Lung (tissue), 12 donors: ENCODE data around the gene CLEC5A. TPM values are rescaled to one million over a fixed set of nuclear protein-coding genes. Genes with fewer than 3 reads are reported as not detected.
"Not testable (repeated sequence)": the region's sequence is repeated elsewhere in the genome, so short reads cannot be mapped to it uniquely, and the experiment has no call there.

ENCODE experiments used
- ATAC-seq: fragments of 200-7000 bp; cut with Tn5 transposase; one replicate; pipeline ENCODE4 v1.9.1; 2020; ENCODE audit warnings: moderate number of reproducible peaks; ENCODE audit not compliant: insufficient read depth, low FRiP score
- DNase-seq, 3 donors: peaks; one replicate each; pipeline ENCODE4 v3.0.0-alpha.2; 2013 to 2017
- H3K27ac ChIP-seq, 2 donors: one replicate each; pipeline ENCODE4 v1.5.1; 2013; ENCODE audit warnings: mild to moderate bottlenecking in 2 of 2, moderate library complexity in 2 of 2, control low read depth in 1 of 2, inconsistent platforms in 1 of 2, low read depth in 1 of 2, low read length in 1 of 2
- H3K27me3 ChIP-seq, 3 donors: one replicate each; pipeline ENCODE4 v1.5.1; 2013; ENCODE audit warnings: low read length in 2 of 3; ENCODE audit not compliant: control insufficient read depth in 3 of 3, insufficient read depth in 3 of 3
- H3K36me3 ChIP-seq, 4 donors: one replicate each; pipeline ENCODE4 v1.5.1; 2013; ENCODE audit warnings: low read length in 4 of 4, mild to moderate bottlenecking in 1 of 4, moderate library complexity in 1 of 4; ENCODE audit not compliant: control insufficient read depth in 4 of 4, insufficient read depth in 4 of 4
- H3K4me1 ChIP-seq, 5 donors: one replicate each; pipeline ENCODE4 v1.5.1; 2013; ENCODE audit warnings: low read length in 5 of 5, mild to moderate bottlenecking in 2 of 5, moderate library complexity in 1 of 5; ENCODE audit not compliant: control insufficient read depth in 5 of 5, insufficient read depth in 5 of 5
- H3K4me3 ChIP-seq: one replicate; pipeline ENCODE4 v1.5.1; 2013; ENCODE audit warnings: mild to moderate bottlenecking, control low read depth, moderate library complexity
- H3K9ac ChIP-seq, 2 donors: one replicate each; pipeline ENCODE4 v1.5.1; 2013; ENCODE audit warnings: low read length in 2 of 2, control low read depth in 1 of 2; ENCODE audit not compliant: insufficient read depth in 1 of 2
- H3K9me3 ChIP-seq, 4 donors: one replicate each; pipeline ENCODE4 v1.5.1; 2013; ENCODE audit warnings: low read length in 3 of 4, mild to moderate bottlenecking in 1 of 4, moderate library complexity in 1 of 4; ENCODE audit not compliant: control insufficient read depth in 4 of 4, insufficient read depth in 3 of 4
- WGBS, 2 donors: extraction: QIAGEN DNeasy Blood & Tissue Kit; methylation state at CpG; one replicate each; pipeline ENCODE4 v1.1.7; 2013; 5-methylcytosine and 5-hydroxymethylcytosine counted together
- polyA plus RNA-seq, 2 donors: library from polyadenylated mRNA; stranded (reverse); fragments of 200-250 nt; gene quantifications; one replicate each; pipeline ENCODE4 v1.2.1, GENCODE V29; 2013
- total RNA-seq, 2 donors: library from RNA; depleted of rRNA in 1 of 2; stranded (reverse); fragments of >200 nt in 1 of 2; gene quantifications; one replicate each; pipeline ENCODE4 v1.2.1, GENCODE V29; 2014 to 2021
- TF ChIP-seq, protein P1 (sequence below): IDR thresholded peaks from 2 replicates; pipeline ENCODE4 v1.5.1; 2012; ENCODE audit warnings: mild to moderate bottlenecking; ENCODE audit errors: control extremely low read depth, extremely low read depth
- donor health status: control.
- donor health status: control.
- donor health status: Bipolar disorder and iron deficiency.
- donor health status: healthy.
- donor health status: DM: yes; HTN: yes; CAD: no.

The CLEC5A gene
- total and polyA plus RNA-seq, 4 donors = 2.7 to 19.1 (median 6.6) TPM

DNA sequence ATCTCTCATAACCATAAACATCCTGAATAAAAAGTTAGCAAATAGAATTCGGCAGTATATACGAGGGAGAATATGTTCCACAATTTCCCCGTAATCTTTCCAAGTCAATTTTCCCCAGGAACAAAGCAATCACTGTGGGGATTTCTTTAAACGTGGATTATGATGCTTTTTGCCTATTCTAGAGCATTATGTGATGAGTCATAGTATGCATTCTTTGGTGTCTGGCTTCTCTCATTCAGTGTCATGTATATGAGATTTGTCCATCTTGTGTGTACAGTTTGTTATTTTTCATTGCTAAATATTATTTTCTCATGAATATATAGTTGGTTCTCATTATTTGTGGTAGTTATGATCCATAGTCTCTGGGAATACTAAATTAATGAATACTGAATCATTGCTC lies 40.5 kb downstream of the CLEC5A start:
- WGBS, 2 donors = 84 to 93% methylated on average over 4 of the region's 4 CpGs
- H3K4me3 ChIP-seq = no peak overlapping the region

DNA sequence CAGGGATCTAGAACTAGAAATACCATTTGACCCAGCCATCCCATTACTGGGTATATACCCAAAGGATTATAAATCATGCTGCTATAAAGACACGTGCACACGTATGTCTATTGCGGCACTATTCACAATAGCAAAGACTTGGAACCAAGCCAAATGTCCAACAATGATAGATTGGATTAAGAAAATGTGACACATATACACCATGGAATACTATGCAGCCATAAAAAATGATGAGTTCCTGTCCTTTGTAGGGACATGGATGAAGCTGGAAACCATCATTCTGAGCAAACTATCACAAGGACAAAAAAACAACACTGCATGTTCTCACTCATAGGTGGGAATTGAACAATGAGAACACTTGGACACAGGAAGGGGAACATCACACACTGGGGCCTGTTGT lies 47.4 kb downstream of the CLEC5A start:
- H3K9me3 ChIP-seq, H3K27ac ChIP-seq, DNase-seq, H3K4me1 ChIP-seq, H3K27me3 ChIP-seq, H3K9ac ChIP-seq, H3K36me3 ChIP-seq, ATAC-seq, H3K4me3 ChIP-seq: not testable (repeated sequence)
- 89% methylated on average over 3 of the region's 3 CpGs; no CpG with 5 or more reads in 1 of the 2 donors for WGBS, 2 donors

More for the DNA sequence above, 40.5 kb downstream of the CLEC5A start:
- TF ChIP-seq, protein P1, sequence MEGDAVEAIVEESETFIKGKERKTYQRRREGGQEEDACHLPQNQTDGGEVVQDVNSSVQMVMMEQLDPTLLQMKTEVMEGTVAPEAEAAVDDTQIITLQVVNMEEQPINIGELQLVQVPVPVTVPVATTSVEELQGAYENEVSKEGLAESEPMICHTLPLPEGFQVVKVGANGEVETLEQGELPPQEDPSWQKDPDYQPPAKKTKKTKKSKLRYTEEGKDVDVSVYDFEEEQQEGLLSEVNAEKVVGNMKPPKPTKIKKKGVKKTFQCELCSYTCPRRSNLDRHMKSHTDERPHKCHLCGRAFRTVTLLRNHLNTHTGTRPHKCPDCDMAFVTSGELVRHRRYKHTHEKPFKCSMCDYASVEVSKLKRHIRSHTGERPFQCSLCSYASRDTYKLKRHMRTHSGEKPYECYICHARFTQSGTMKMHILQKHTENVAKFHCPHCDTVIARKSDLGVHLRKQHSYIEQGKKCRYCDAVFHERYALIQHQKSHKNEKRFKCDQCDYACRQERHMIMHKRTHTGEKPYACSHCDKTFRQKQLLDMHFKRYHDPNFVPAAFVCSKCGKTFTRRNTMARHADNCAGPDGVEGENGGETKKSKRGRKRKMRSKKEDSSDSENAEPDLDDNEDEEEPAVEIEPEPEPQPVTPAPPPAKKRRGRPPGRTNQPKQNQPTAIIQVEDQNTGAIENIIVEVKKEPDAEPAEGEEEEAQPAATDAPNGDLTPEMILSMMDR = no peak
- Histone ChIP-seq H3K4me1 (no peaks in the 10 kb centered on the region), H3K36me3 (no peaks in the 10 kb centered on the region), H3K9ac (no peak overlapping the region), H3K9me3 (no peaks in the 10 kb centered on the region), H3K27ac (no peak overlapping the region), H3K27me3 (no peaks in the 10 kb centered on the region)
- DNase-seq (no peak), ATAC-seq (no peak)

DNA sequence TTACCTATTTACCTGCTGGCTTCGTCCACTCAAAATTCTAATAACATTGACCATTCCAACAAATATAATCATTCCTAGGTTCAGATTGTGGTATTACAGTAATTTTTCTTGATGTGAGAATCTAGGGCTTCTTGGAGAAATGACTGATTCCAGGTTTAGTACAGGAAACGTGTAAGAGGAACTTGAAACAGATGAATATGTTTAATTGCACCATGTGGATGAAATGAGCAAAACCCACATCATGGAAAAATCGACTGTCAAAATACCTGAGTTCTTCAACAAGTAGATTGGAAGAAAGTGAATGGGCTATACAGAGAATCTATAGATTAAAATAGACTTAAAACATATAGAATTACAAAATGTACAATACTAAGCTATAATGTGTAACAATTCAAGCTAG lies 55.4 kb downstream of the CLEC5A start:
- Histone ChIP-seq H3K9ac (no peak overlapping the region), H3K36me3 (no peaks in the 10 kb centered on the region), H3K4me1 (no peaks in the 10 kb centered on the region), H3K9me3 (no peaks in the 10 kb centered on the region), H3K27me3 (no peaks in the 10 kb centered on the region), H3K4me3 (no peak overlapping the region), H3K27ac (no peak overlapping the region)
- TF ChIP-seq, protein P1 = no peak
- WGBS, 2 donors = 55 to 66% methylated on average over 3 of the region's 3 CpGs
- ATAC-seq (no peak), DNase-seq (no peak)

DNA sequence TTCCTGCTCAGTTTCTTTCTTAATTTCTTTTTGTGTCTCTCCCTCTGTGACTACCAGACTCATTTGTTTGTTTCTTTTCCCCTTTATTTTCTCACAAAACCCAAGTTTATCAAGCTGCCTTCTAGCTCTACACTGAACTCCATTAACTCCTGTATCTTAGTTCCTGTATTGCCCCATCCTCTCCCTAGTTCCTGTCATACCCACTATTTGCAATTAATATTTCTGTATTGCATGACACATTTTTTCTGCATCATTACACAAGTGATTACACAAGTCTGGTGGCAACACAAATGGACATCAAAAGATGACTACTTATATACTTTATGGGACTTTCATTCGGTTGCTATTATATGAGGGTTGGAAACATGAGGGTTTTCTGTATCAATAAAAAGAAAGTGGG lies 57.5 kb downstream of the CLEC5A start:
- Histone ChIP-seq H3K27ac (no peak overlapping the region), H3K4me1 (no peaks in the 10 kb centered on the region), H3K27me3 (no peaks in the 10 kb centered on the region), H3K9ac (no peak overlapping the region), H3K9me3 (no peaks in the 10 kb centered on the region), H3K36me3 (no peaks in the 10 kb centered on the region), H3K4me3 (no peak overlapping the region)
- WGBS, 2 donors = 38 to 84% methylated on average over 1 of the region's 1 CpG
- DNase-seq = no peak
- no peak for ATAC-seq
- TF ChIP-seq, protein P1 = no peak
